Natural killer cell treated with Interleukin-12 subunit alpha and Interleukin-12 subunit beta and Interleukin-15 and Interleukin-18, amount 100 ng/mL, for 72 hours (primary cell): ENCODE measurements around the gene FAM135A. TPM values are rescaled to one million over a fixed set of nuclear protein-coding genes. Genes with fewer than 3 reads are reported as not detected.

Source experiments
- ATAC-seq, 2 donors: fragments of 150-1000 bp; cut with Tn5 transposase in 1 of 2; sonication (Bioruptor Pico), chemical (Tn5 transposase) in 1 of 2; 2 replicates each; pipeline ENCODE4 v1.10.0; 2021
- DNase-seq: peaks from one replicate; pipeline ENCODE4 v3.0.0; 2022; ENCODE audit warnings: low spot score
- H3K27ac Mint-ChIP-seq, 2 donors: 1 replicate in 1 of 2; 2 replicates in 1 of 2; pipeline ENCODE4 v1.8.0; 2022; ENCODE audit warnings: mixed read lengths in 2 of 2, mild to moderate bottlenecking in 1 of 2, moderate library complexity in 1 of 2
- H3K27me3 Mint-ChIP-seq, 2 donors: 1 replicate in 1 of 2; 2 replicates in 1 of 2; pipeline ENCODE4 v1.8.0; 2022; ENCODE audit warnings: mixed read lengths in 2 of 2
- H3K36me3 Mint-ChIP-seq: one replicate; pipeline ENCODE4 v1.8.0; 2022; ENCODE audit warnings: mixed read lengths
- H3K4me1 Mint-ChIP-seq, 2 donors: 1 replicate in 1 of 2; 2 replicates in 1 of 2; pipeline ENCODE4 v1.8.0; 2022; ENCODE audit warnings: low read depth in 2 of 2, mixed read lengths in 2 of 2, mild to moderate bottlenecking in 1 of 2
- H3K4me3 Mint-ChIP-seq: one replicate; pipeline ENCODE4 v1.8.0; 2022; ENCODE audit warnings: mixed read lengths
- H3K9me3 Mint-ChIP-seq: 2 replicates; pipeline ENCODE4 v1.8.0; 2022; ENCODE audit warnings: mixed read lengths
- total RNA-seq, 2 donors: library from RNA; stranded (reverse); gene quantifications; one replicate each; pipeline ENCODE4 v1.2.3, GENCODE V29; 2022

The FAM135A gene
- total RNA-seq, 2 donors from 2014 or later, result 7.0 to 20.4 TPM

- H3K9me3 Mint-ChIP-seq, result no peaks in the 10 kb centered on the region
- no peak for DNase-seq
- no peaks in the 10 kb centered on the region for H3K36me3 Mint-ChIP-seq
- no peaks in the 10 kb centered on the region for H3K4me1 Mint-ChIP-seq
- ATAC-seq, result no peak
- no peak overlapping the region for H3K4me3 Mint-ChIP-seq
- H3K27ac Mint-ChIP-seq, result no peak overlapping the region
- H3K27me3 Mint-ChIP-seq, result peaks cover 11 to 17% of the 10 kb centered on the region in 2 donors
These were observed 27.4 kb upstream of the FAM135A start for GRCh38 chr6:70385901-70386300.

GRCh38 chr6:70388814-70389213 is 24.5 kb upstream of the FAM135A start:
- peaks cover 18 to 39% of the 10 kb centered on the region in 2 donors for H3K27me3 Mint-ChIP-seq
- H3K9me3 Mint-ChIP-seq, result no peaks in the 10 kb centered on the region
- H3K4me1 Mint-ChIP-seq, result no peaks in the 10 kb centered on the region
- no peak overlapping the region for H3K27ac Mint-ChIP-seq
- DNase-seq, result no peak
- no peak for ATAC-seq
- H3K4me3 Mint-ChIP-seq, result no peak overlapping the region
- H3K36me3 Mint-ChIP-seq, result no peaks in the 10 kb centered on the region

- Mint-ChIP-seq H3K36me3 (no peaks in the 10 kb centered on the region), H3K27ac (no peak overlapping the region), H3K9me3 (no peaks in the 10 kb centered on the region), H3K4me1 (no peaks in the 10 kb centered on the region), H3K4me3 (no peak overlapping the region), H3K27me3 (peaks cover 18 to 39% of the 10 kb centered on the region in 2 donors)
- no peak for DNase-seq
- ATAC-seq, result no peak
These were observed 24.0 kb upstream of the FAM135A start for GRCh38 chr6:70389261-70389660.

- H3K27ac Mint-ChIP-seq, result no peak overlapping the region
- H3K4me1 Mint-ChIP-seq, result no peaks in the 10 kb centered on the region
- no peaks in the 10 kb centered on the region for H3K9me3 Mint-ChIP-seq
- DNase-seq (no peak), ATAC-seq (no peak)
- H3K36me3 Mint-ChIP-seq, result no peaks in the 10 kb centered on the region
- peaks cover 19 to 35% of the 10 kb centered on the region in 2 donors for H3K27me3 Mint-ChIP-seq
- H3K4me3 Mint-ChIP-seq, result no peak overlapping the region
These were observed 23.2 kb upstream of the FAM135A start for GRCh38 chr6:70390067-70390466.

- ATAC-seq, result no peak
- no peak for DNase-seq
- Mint-ChIP-seq H3K4me1 (no peaks in the 10 kb centered on the region), H3K9me3 (no peaks in the 10 kb centered on the region), H3K36me3 (no peaks in the 10 kb centered on the region), H3K27ac (no peak overlapping the region), H3K4me3 (no peak overlapping the region), H3K27me3 (peaks cover 19 to 35% of the 10 kb centered on the region in 2 donors)
These were observed 21.8 kb upstream of the FAM135A start for GRCh38 chr6:70391492-70391891.

- no peak overlapping the region for H3K4me3 Mint-ChIP-seq
- no peaks in the 10 kb centered on the region for H3K9me3 Mint-ChIP-seq
- DNase-seq (no peak), ATAC-seq (no peak)
- no peaks in the 10 kb centered on the region for H3K36me3 Mint-ChIP-seq
- H3K4me1 Mint-ChIP-seq, result no peaks in the 10 kb centered on the region
- no peak overlapping the region for H3K27ac Mint-ChIP-seq
- H3K27me3 Mint-ChIP-seq, result peaks cover 19 to 35% of the 10 kb centered on the region in 2 donors
These were observed 18.6 kb upstream of the FAM135A start for GRCh38 chr6:70394518-70395300.

GRCh38 chr6:70395301-70395672 is 18.0 kb upstream of the FAM135A start:
- Mint-ChIP-seq H3K4me1 (no peaks in the 10 kb centered on the region), H3K36me3 (no peaks in the 10 kb centered on the region), H3K4me3 (no peak overlapping the region), H3K27me3 (peaks cover 20 to 31% of the 10 kb centered on the region in 2 donors), H3K27ac (no peak overlapping the region), H3K9me3 (no peaks in the 10 kb centered on the region)
- DNase-seq, result no peak
- no peak for ATAC-seq

- Mint-ChIP-seq H3K4me1 (no peaks in the 10 kb centered on the region), H3K9me3 (no peaks in the 10 kb centered on the region), H3K36me3 (no peaks in the 10 kb centered on the region), H3K27me3 (peaks cover 19 to 31% of the 10 kb centered on the region in 2 donors), H3K4me3 (no peak overlapping the region), H3K27ac (no peak overlapping the region)
- ATAC-seq (no peak), DNase-seq (no peak)
These were observed 17.1 kb upstream of the FAM135A start for GRCh38 chr6:70396163-70396562.

GRCh38 chr6:70396796-70397729 is 16.2 kb upstream of the FAM135A start:
- H3K4me3 Mint-ChIP-seq, result no peak overlapping the region

GRCh38 chr6:70398783-70399728 is 14.3 kb upstream of the FAM135A start:
- Mint-ChIP-seq H3K36me3 (no peaks in the 10 kb centered on the region), H3K4me3 (no peak overlapping the region), H3K27ac (no peak overlapping the region), H3K9me3 (no peaks in the 10 kb centered on the region), H3K4me1 (no peaks in the 10 kb centered on the region), H3K27me3 (peaks cover 21 to 23% of the 10 kb centered on the region in 2 donors)
- no peak for DNase-seq
- no peak for ATAC-seq

More at GRCh38 chr6:70396796-70397729, 16.2 kb upstream of the FAM135A start:
- ATAC-seq (no peak), DNase-seq (no peak)
- H3K36me3 Mint-ChIP-seq, result no peaks in the 10 kb centered on the region
- no peaks in the 10 kb centered on the region for H3K4me1 Mint-ChIP-seq
- no peak overlapping the region for H3K27ac Mint-ChIP-seq
- H3K9me3 Mint-ChIP-seq, result no peaks in the 10 kb centered on the region
- peaks cover 17 to 28% of the 10 kb centered on the region in 2 donors for H3K27me3 Mint-ChIP-seq

- H3K4me1 Mint-ChIP-seq, result no peaks in the 10 kb centered on the region
- ATAC-seq (no peak), DNase-seq (no peak)
- no peaks in the 10 kb centered on the region for H3K36me3 Mint-ChIP-seq
- no peaks in the 10 kb centered on the region for H3K9me3 Mint-ChIP-seq
- no peak overlapping the region for H3K27ac Mint-ChIP-seq
- H3K27me3 Mint-ChIP-seq, result peaks cover 32 to 58% of the 10 kb centered on the region in 2 donors
- no peak overlapping the region for H3K4me3 Mint-ChIP-seq
These were observed 8.7 kb upstream of the FAM135A start for GRCh38 chr6:70404658-70405057.

- Mint-ChIP-seq H3K9me3 (no peaks in the 10 kb centered on the region), H3K36me3 (peaks cover 4% of the 10 kb centered on the region), H3K4me3 (no peak overlapping the region), H3K27ac (no peak overlapping the region), H3K4me1 (peaks cover 13% of the 10 kb centered on the region in 2 donors), H3K27me3 (peaks cover 22 to 35% of the 10 kb centered on the region in 2 donors)
- no peak for DNase-seq
- no peak for ATAC-seq
These were observed 4.1 kb upstream of the FAM135A start for GRCh38 chr6:70409216-70409615.

- H3K27ac Mint-ChIP-seq, result no peak overlapping the region
- H3K9me3 Mint-ChIP-seq, result no peaks in the 10 kb centered on the region
- H3K27me3 Mint-ChIP-seq, result peaks cover 14 to 19% of the 10 kb centered on the region in 2 donors
- ATAC-seq, result no peak
- H3K4me1 Mint-ChIP-seq, result peaks cover 20 to 27% of the 10 kb centered on the region in 2 donors
- DNase-seq, result no peak
- peak overlapping the region; percentile 100 for H3K4me3 Mint-ChIP-seq
- H3K36me3 Mint-ChIP-seq, result peaks cover 6% of the 10 kb centered on the region
These were observed 1.6 kb upstream of the FAM135A start for GRCh38 chr6:70411542-70412251.
